ENCODE data around the gene FXYD2.

DNA sequence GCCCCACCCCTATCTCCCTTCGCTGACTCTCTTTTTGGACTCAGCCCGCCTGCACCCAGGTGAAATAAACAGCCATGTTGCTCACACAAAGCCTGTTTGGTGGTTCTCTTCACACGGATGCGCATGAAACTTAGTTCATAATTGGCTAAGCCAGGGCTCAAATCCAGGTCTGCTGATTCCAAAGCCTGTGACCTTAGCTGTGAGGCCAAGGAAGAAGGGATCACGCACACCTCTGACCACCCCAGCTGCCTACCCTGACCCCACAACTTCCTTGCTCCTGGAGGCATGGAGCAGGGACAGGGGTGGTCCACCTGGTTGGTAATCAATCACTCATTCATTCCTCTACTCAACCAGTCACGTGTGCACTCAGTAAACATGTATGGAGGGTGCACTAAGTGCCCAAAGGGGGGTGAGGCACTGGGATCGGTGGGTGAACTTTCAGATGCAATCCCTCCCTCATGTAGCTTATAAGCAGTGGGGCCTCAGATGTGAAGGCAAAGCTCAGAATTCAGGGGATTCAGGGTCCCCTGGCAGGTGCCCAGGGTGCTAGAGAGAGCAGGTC is 10.3 kb downstream of the FXYD2 start:
- no peak for TF ChIP-seq SUZ12 (IDR thresholded peaks at IDR 0.05; ENCODE audit: extremely low read depth, insufficient read depth, insufficient read length)
- no peak for TF ChIP-seq ZNF274 (IDR thresholded peaks at IDR 0.05; ENCODE audit: low read depth, low read length)
